Stimulated activated CD4-positive, alpha-beta T cell treated with anti-CD3 and anti-CD28 coated beads, TNF-alpha, amount 100 ng/mL, for 1 hour (primary cell): ENCODE data around the gene PFDN1.

Experiments
- DNase-seq, 3 donors: peaks; one replicate each; pipeline ENCODE4 v3.0.0-alpha.2; 2020; ENCODE audit warnings: low read depth in 3 of 3, low spot score in 1 of 3

PFDN1 gene

GRCh38 chr5:140298183-140298601 lies 4.7 kb downstream of the PFDN1 start:
- DNase-seq, result no peak

GRCh38 chr5:140297283-140297682 lies 5.6 kb downstream of the PFDN1 start:
- DNase-seq, result no peak

GRCh38 chr5:140296289-140296688 lies 6.6 kb downstream of the PFDN1 start:
- DNase-seq, result no peak

GRCh38 chr5:140295414-140295813 lies 7.5 kb downstream of the PFDN1 start:
- no peak for DNase-seq

- no peak for DNase-seq
Measured at GRCh38 chr5:140294753-140295152, 8.1 kb downstream of the PFDN1 start.

GRCh38 chr5:140293849-140294100 lies 9.1 kb downstream of the PFDN1 start:
- DNase-seq, result no peak

GRCh38 chr5:140293091-140293848 lies 9.6 kb downstream of the PFDN1 start:
- no peak for DNase-seq

- no peak for DNase-seq
Measured at GRCh38 chr5:140292212-140293036, 10.5 kb downstream of the PFDN1 start.

GRCh38 chr5:140287801-140288521 lies 14.9 kb downstream of the PFDN1 start:
- DNase-seq, result no peak

GRCh38 chr5:140286424-140286823 lies 16.5 kb downstream of the PFDN1 start:
- no peak for DNase-seq

GRCh38 chr5:140284013-140284412 lies 18.9 kb downstream of the PFDN1 start:
- no peak for DNase-seq

GRCh38 chr5:140282266-140282665 lies 20.6 kb downstream of the PFDN1 start:
- no peak for DNase-seq

- no peak for DNase-seq
Measured at GRCh38 chr5:140275837-140276236, 27.1 kb downstream of the PFDN1 start.

- no peak for DNase-seq
Measured at GRCh38 chr5:140273401-140273877, 29.5 kb downstream of the PFDN1 start.

GRCh38 chr5:140270008-140270407 lies 32.9 kb downstream of the PFDN1 start:
- no peak for DNase-seq

- no peak for DNase-seq
Measured at GRCh38 chr5:140267559-140268018, 35.3 kb downstream of the PFDN1 start.

- DNase-seq, result no peak
Measured at GRCh38 chr5:140267201-140267540, 35.7 kb downstream of the PFDN1 start.

GRCh38 chr5:140266471-140267200 lies 36.3 kb downstream of the PFDN1 start:
- DNase-seq, result no peak

GRCh38 chr5:140265845-140266244 lies 37.1 kb downstream of the PFDN1 start:
- no peak for DNase-seq

- DNase-seq, result no peak
Measured at GRCh38 chr5:140262839-140263238, 40.1 kb downstream of the PFDN1 start.

GRCh38 chr5:140262221-140262620 lies 40.7 kb downstream of the PFDN1 start:
- DNase-seq, result no peak
